ENCODE measurements around the gene GVQW3.

- no peak for TF ChIP-seq SP1 (IDR thresholded peaks at IDR 0.05)
- TF ChIP-seq BHLHE40 (IDR thresholded peaks at IDR 0.05; ENCODE audit: borderline replicate concordance): no peak
- no peak for TF ChIP-seq FOXK2 (IDR thresholded peaks at IDR 0.05)
- no peak for TF ChIP-seq TARDBP (IDR thresholded peaks at IDR 0.05)
- TF ChIP-seq LEF1 (IDR thresholded peaks at IDR 0.05; ENCODE audit: borderline replicate concordance): no peak
- TF ChIP-seq FOXM1 (IDR thresholded peaks at IDR 0.05; ENCODE audit: borderline replicate concordance): no peak
- no peak for TF ChIP-seq ELF4 (IDR thresholded peaks at IDR 0.05)
- TF ChIP-seq SUZ12 (IDR thresholded peaks at IDR 0.05): no peak
- no peak for TF ChIP-seq PKNOX1 (IDR thresholded peaks at IDR 0.05)
- no peak for TF ChIP-seq ARNT (IDR thresholded peaks at IDR 0.05)
- TF ChIP-seq FOXA1 (IDR thresholded peaks at IDR 0.05): no peak
- no peak for TF ChIP-seq NFRKB (IDR thresholded peaks at IDR 0.05)
Observed at GRCh38 chr11:76369406-76369805, 11.7 kb upstream of the GVQW3 start.
